ENCODE data around the gene CCT5.

DNA sequence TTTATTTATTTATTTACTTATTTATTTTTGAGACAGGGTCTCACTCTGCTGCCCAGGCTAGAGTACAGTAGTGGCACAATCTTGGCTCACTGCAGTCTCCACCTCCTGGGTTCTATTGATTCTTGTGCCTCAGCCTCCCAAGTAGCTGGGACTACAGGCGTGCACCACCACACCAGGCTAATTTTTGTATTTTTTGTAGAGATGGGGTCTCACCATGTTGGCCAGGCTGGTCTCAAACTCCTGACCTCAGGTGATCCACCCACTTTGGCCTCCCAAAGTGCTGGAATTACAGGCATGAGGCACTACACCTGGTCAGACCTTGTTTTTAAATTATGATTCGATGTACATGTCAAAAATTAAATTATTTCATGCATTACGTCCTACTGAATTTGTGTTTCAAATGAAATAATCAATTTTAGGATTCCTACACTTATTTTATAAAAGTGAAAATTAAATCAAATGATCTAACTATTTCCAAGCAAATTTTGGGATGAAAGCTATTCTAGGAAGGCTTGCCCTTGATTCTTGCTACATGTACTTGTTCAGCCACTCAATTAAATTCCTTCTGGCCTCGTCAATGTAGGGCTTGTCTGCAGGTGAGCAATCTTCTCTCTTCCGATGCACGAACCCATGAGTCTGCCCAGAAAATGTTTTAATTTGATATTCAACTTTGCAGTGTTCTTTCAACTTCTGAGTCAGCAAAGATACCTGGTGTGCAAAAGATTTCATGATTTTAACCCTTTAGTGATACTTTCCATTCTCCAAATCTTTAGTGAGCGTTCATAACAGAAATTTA, 30.0 kb downstream of the CCT5 start:
- TF ChIP-seq, protein P1, sequence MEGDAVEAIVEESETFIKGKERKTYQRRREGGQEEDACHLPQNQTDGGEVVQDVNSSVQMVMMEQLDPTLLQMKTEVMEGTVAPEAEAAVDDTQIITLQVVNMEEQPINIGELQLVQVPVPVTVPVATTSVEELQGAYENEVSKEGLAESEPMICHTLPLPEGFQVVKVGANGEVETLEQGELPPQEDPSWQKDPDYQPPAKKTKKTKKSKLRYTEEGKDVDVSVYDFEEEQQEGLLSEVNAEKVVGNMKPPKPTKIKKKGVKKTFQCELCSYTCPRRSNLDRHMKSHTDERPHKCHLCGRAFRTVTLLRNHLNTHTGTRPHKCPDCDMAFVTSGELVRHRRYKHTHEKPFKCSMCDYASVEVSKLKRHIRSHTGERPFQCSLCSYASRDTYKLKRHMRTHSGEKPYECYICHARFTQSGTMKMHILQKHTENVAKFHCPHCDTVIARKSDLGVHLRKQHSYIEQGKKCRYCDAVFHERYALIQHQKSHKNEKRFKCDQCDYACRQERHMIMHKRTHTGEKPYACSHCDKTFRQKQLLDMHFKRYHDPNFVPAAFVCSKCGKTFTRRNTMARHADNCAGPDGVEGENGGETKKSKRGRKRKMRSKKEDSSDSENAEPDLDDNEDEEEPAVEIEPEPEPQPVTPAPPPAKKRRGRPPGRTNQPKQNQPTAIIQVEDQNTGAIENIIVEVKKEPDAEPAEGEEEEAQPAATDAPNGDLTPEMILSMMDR (IDR thresholded peaks at IDR 0.05): no peak
- TF ChIP-seq POLR2AphosphoS5 (IDR thresholded peaks at IDR 0.05) (no peak), POLR2A (IDR thresholded peaks at IDR 0.05) (no peak)

All from prostate gland (tissue), 2 donors.